SK-N-MC (cell line): ENCODE measurements around the gene PES1.
"Not testable (repeated sequence)": the region's sequence is repeated elsewhere in the genome, so short reads cannot be mapped to it uniquely, and the experiment has no call there.

Experiments used
- DNase-seq: peaks from one replicate; pipeline ENCODE4 v3.0.0-alpha.2; 2011; ENCODE audit warnings: low read depth, low spot score
- H3K27ac ChIP-seq: fragments of 200-600 bp; sonication (generic); 2 replicates; pipeline ENCODE4 v1.5.1; 2016; ENCODE audit warnings: mixed run types
- H3K36me3 ChIP-seq: fragments of 200-600 bp; sonication (generic); 2 replicates; pipeline ENCODE4 v1.6.1; 2017; ENCODE audit warnings: antibody characterized with exemption, low read length, mixed read lengths; ENCODE audit not compliant: insufficient read depth
- H3K4me3 ChIP-seq: fragments of 200-600 bp; sonication (generic); 2 replicates; pipeline ENCODE4 v1.5.1; 2016
- H3K9ac ChIP-seq: fragments of 200-600 bp; sonication (generic); 2 replicates; pipeline ENCODE4 v1.8.0; 2017; ENCODE audit warnings: mixed run types, mixed read lengths; ENCODE audit not compliant: insufficient read length
- H3K9me3 ChIP-seq: fragments of 200-600 bp; sonication (generic); 2 replicates; pipeline ENCODE4 v1.6.1; 2017; ENCODE audit warnings: low read depth, mild to moderate bottlenecking, antibody characterized with exemption, low read length, moderate library complexity, mixed read lengths
- EZH2 ChIP-seq: fragments of 200-600 bp; sonication (generic); IDR thresholded peaks from one replicate; pipeline ENCODE4 v1.6.1; 2017; ENCODE audit warnings: antibody characterized with exemption
- FOXP2 ChIP-seq: optimal IDR thresholded peaks from 2 replicates; pipeline ENCODE3; 2011; ENCODE audit warnings: mild to moderate bottlenecking, moderate library complexity; ENCODE audit not compliant: insufficient read depth; ENCODE audit errors: extremely low read length, control extremely low read depth
- POLR2AphosphoS5 ChIP-seq: IDR thresholded peaks from 2 replicates; pipeline ENCODE4 v1.6.1; 2012; ENCODE audit warnings: mild to moderate bottlenecking, low read depth, low read length, borderline replicate concordance

The PES1 gene

GRCh38 chr22:30556388-30556787 is 35.3 kb downstream of the PES1 start:
- TF ChIP-seq EZH2 (no peak), POLR2AphosphoS5 (no peak), FOXP2 (no peak)
- no peak overlapping the region for H3K27ac ChIP-seq
- no peaks in the 10 kb centered on the region for H3K9me3 ChIP-seq
- H3K9ac ChIP-seq: no peak overlapping the region
- no peak for DNase-seq
- no peak overlapping the region for H3K4me3 ChIP-seq
- no peaks in the 10 kb centered on the region for H3K36me3 ChIP-seq

GRCh38 chr22:30555282-30556210 is 36.2 kb downstream of the PES1 start:
- Histone ChIP-seq H3K9me3 (no peaks in the 10 kb centered on the region), H3K9ac (no peak overlapping the region), H3K27ac (no peak overlapping the region), H3K36me3 (no peaks in the 10 kb centered on the region), H3K4me3 (no peak overlapping the region)
- no peak for TF ChIP-seq EZH2
- no peak for TF ChIP-seq POLR2AphosphoS5
- no peak for TF ChIP-seq FOXP2
- DNase-seq: no peak

- Histone ChIP-seq H3K9ac (no peak overlapping the region), H3K9me3 (no peaks in the 10 kb centered on the region), H3K36me3 (no peaks in the 10 kb centered on the region), H3K27ac (no peak overlapping the region), H3K4me3 (no peak overlapping the region)
- TF ChIP-seq EZH2: no peak
- TF ChIP-seq POLR2AphosphoS5: no peak
- TF ChIP-seq FOXP2: no peak
- no peak for DNase-seq
These were observed 37.7 kb downstream of the PES1 start for GRCh38 chr22:30553971-30554370.

- H3K9me3 ChIP-seq: no peaks in the 10 kb centered on the region
- no peak overlapping the region for H3K4me3 ChIP-seq
- DNase-seq: no peak
- H3K36me3 ChIP-seq: no peaks in the 10 kb centered on the region
- no peak overlapping the region for H3K27ac ChIP-seq
- H3K9ac ChIP-seq: no peak overlapping the region
- TF ChIP-seq FOXP2: no peak
- no peak for TF ChIP-seq EZH2
- TF ChIP-seq POLR2AphosphoS5: no peak
These were observed 39.0 kb downstream of the PES1 start for GRCh38 chr22:30552719-30553118.

GRCh38 chr22:30551813-30552212 is 39.9 kb downstream of the PES1 start:
- not testable (repeated sequence) for H3K9ac ChIP-seq, H3K9me3 ChIP-seq, H3K4me3 ChIP-seq, H3K36me3 ChIP-seq, H3K27ac ChIP-seq, DNase-seq

- no peak overlapping the region for H3K9ac ChIP-seq
- no peak for DNase-seq
- H3K36me3 ChIP-seq: no peaks in the 10 kb centered on the region
- no peak for TF ChIP-seq EZH2
- TF ChIP-seq POLR2AphosphoS5: no peak
- TF ChIP-seq FOXP2: no peak
- no peaks in the 10 kb centered on the region for H3K9me3 ChIP-seq
- no peak overlapping the region for H3K4me3 ChIP-seq
- H3K27ac ChIP-seq: no peak overlapping the region
These were observed 44.5 kb downstream of the PES1 start for GRCh38 chr22:30547188-30547587.

GRCh38 chr22:30546616-30547015 is 45.1 kb downstream of the PES1 start, which contains the start of gene SEC14L6:
Gene SEC14L6, minus strand, starts transcription at chr22:30546741. Its CDS starts 59 bp downstream, at chr22:30546682.
- H3K4me3 ChIP-seq: no peak within 1 kb of the TSS
- H3K36me3 ChIP-seq: no peaks in the 10 kb centered on the region
- DNase-seq: no peak
- no peak for TF ChIP-seq POLR2AphosphoS5
- no peak for TF ChIP-seq EZH2
- no peak for TF ChIP-seq FOXP2
- no peak within 1 kb of the TSS for H3K9ac ChIP-seq
- no peak within 1 kb of the TSS for H3K27ac ChIP-seq
- H3K9me3 ChIP-seq: no peaks in the 10 kb centered on the region

GRCh38 chr22:30542811-30543188 is 48.9 kb downstream of the PES1 start:
- Histone ChIP-seq H3K4me3 (no peak overlapping the region), H3K9me3 (no peaks in the 10 kb centered on the region), H3K9ac (no peak overlapping the region), H3K27ac (no peak overlapping the region), H3K36me3 (no peaks in the 10 kb centered on the region)
- TF ChIP-seq POLR2AphosphoS5 (no peak), FOXP2 (no peak), EZH2 (no peak)
- no peak for DNase-seq
